WTC11 (cell line): ENCODE measurements around the gene PDZRN3.

Source experiments
- CREB1 ChIP-seq: sonication (generic); formaldehyde crosslinking; IDR thresholded peaks from 2 replicates; pipeline ENCODE4 v1.8.0; 2023; ENCODE audit warnings: mild to moderate bottlenecking, missing genetic modification reagents
- ELF4 ChIP-seq: sonication (generic); formaldehyde crosslinking; IDR thresholded peaks from 2 replicates; pipeline ENCODE4 v1.8.1; 2022; ENCODE audit warnings: low read depth, mild to moderate bottlenecking, moderate library complexity, missing genetic modification reagents
- GABPB1 ChIP-seq: sonication (generic); formaldehyde crosslinking; IDR thresholded peaks from 2 replicates; pipeline ENCODE4 v1.8.1; 2023; ENCODE audit warnings: mild to moderate bottlenecking, missing genetic modification reagents
- MYBL2 ChIP-seq: sonication (generic); formaldehyde crosslinking; IDR thresholded peaks from 2 replicates; pipeline ENCODE4 v1.8.1; 2023; ENCODE audit warnings: mild to moderate bottlenecking, moderate library complexity, missing genetic modification reagents
- TF ChIP-seq, protein P1 (sequence below): fragments of 200-600 bp; IDR thresholded peaks from 2 replicates; pipeline ENCODE4 v1.8.0; 2022; ENCODE audit warnings: antibody characterized with exemption

DNA sequence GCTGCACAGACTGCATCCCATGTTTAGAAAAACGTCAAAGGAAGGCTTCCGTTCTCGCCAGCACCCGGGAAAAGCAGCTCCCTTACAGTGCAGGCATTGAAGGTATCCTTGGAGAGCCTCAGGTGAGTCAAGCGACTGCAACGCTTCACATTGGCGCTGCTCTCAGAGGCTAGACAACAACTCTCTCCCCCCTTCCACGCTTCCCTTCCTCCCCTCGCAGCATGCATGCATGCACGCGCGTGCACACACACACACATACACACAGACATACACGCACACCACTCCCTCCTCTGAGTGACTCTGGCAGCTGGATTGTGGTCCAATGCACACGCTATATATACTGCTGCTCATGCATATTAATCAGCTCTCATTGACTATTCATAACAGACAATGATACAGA lies 191.1 kb downstream of the PDZRN3 start:
- TF ChIP-seq, protein P1, sequence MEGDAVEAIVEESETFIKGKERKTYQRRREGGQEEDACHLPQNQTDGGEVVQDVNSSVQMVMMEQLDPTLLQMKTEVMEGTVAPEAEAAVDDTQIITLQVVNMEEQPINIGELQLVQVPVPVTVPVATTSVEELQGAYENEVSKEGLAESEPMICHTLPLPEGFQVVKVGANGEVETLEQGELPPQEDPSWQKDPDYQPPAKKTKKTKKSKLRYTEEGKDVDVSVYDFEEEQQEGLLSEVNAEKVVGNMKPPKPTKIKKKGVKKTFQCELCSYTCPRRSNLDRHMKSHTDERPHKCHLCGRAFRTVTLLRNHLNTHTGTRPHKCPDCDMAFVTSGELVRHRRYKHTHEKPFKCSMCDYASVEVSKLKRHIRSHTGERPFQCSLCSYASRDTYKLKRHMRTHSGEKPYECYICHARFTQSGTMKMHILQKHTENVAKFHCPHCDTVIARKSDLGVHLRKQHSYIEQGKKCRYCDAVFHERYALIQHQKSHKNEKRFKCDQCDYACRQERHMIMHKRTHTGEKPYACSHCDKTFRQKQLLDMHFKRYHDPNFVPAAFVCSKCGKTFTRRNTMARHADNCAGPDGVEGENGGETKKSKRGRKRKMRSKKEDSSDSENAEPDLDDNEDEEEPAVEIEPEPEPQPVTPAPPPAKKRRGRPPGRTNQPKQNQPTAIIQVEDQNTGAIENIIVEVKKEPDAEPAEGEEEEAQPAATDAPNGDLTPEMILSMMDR, result no peak
- no peak for TF ChIP-seq GABPB1
- no peak for TF ChIP-seq CREB1 (CRISPR knock-in tag)
- TF ChIP-seq MYBL2 (CRISPR knock-in tag), result no peak
- TF ChIP-seq ELF4 (CRISPR knock-in tag), result no peak
